Neutrophil (primary cell): ENCODE results near the gene CARM1.
"Not testable (repeated sequence)": the region's sequence is repeated elsewhere in the genome, so short reads cannot be mapped to it uniquely, and the experiment has no call there.

ENCODE experiments used
- H3K27ac ChIP-seq: fragments of 200-600 bp; sonication (generic); 2 replicates; pipeline ENCODE4 v1.5.1; 2016; ENCODE audit warnings: mild to moderate bottlenecking, moderate library complexity
- H3K27me3 ChIP-seq: fragments of 200-600 bp; sonication (generic); 2 replicates; pipeline ENCODE4 v1.6.0; 2016; ENCODE audit warnings: mild to moderate bottlenecking
- H3K36me3 ChIP-seq: fragments of 200-600 bp; sonication (generic); 2 replicates; pipeline ENCODE4 v1.5.1; 2017
- H3K4me1 ChIP-seq, 2 experiments: fragments of 200-600 bp in 1 of 2; sonication (generic) in 1 of 2; 1 replicate in 1 of 2; 2 replicates in 1 of 2; pipeline versions ENCODE4 v1.5.1 to v1.6.1; 2013 to 2016; ENCODE audit warnings: low read depth in 1 of 2, low read length in 1 of 2, mild to moderate bottlenecking in 1 of 2, moderate library complexity in 1 of 2; ENCODE audit not compliant: control insufficient read depth in 1 of 2, insufficient read depth in 1 of 2
- H3K4me3 ChIP-seq, 2 experiments: fragments of 200-600 bp in 1 of 2; sonication (generic) in 1 of 2; 1 replicate in 1 of 2; 2 replicates in 1 of 2; pipeline ENCODE4 v1.5.1; 2013 to 2016; ENCODE audit warnings: low read depth in 1 of 2, low read length in 1 of 2, mild to moderate bottlenecking in 1 of 2, moderate library complexity in 1 of 2
- H3K9me3 ChIP-seq: fragments of 200-600 bp; sonication (generic); 2 replicates; pipeline ENCODE4 v1.5.1; 2016
- TF ChIP-seq, protein P1 (sequence below): fragments of 200-600 bp; sonication (generic); IDR thresholded peaks from 2 replicates; pipeline ENCODE4 v1.5.1; 2016; ENCODE audit warnings: antibody characterized with exemption

Gene CARM1

DNA sequence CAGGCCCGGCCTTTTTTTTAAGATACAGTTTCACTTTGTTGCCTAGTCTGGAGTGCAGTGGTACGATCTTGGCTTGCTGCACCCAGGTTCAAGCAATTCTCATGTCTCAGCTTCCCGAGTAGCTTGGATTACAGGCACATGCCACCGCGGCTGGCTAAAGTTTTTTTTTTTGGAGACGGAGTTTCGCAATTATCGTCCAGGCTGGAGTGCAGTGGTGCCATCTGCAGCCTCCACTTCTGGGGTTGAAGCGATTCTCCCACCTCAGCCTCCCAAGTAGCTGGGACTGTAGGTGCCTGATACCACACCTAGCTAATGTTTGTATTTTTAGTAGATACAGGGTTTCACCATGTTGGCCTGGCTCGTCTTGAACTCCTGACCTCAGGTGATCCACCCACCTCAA is 4.9 kb upstream of the CARM1 start:
- no peaks in the 10 kb centered on the region for H3K9me3 ChIP-seq
- H3K27ac ChIP-seq, result no peak overlapping the region
- no peaks in the 10 kb centered on the region for H3K27me3 ChIP-seq
- peaks cover 6 to 19% of the 10 kb centered on the region in 2 experiments for H3K4me1 ChIP-seq
- peaks cover 73% of the 10 kb centered on the region for H3K36me3 ChIP-seq
- TF ChIP-seq, protein P1, sequence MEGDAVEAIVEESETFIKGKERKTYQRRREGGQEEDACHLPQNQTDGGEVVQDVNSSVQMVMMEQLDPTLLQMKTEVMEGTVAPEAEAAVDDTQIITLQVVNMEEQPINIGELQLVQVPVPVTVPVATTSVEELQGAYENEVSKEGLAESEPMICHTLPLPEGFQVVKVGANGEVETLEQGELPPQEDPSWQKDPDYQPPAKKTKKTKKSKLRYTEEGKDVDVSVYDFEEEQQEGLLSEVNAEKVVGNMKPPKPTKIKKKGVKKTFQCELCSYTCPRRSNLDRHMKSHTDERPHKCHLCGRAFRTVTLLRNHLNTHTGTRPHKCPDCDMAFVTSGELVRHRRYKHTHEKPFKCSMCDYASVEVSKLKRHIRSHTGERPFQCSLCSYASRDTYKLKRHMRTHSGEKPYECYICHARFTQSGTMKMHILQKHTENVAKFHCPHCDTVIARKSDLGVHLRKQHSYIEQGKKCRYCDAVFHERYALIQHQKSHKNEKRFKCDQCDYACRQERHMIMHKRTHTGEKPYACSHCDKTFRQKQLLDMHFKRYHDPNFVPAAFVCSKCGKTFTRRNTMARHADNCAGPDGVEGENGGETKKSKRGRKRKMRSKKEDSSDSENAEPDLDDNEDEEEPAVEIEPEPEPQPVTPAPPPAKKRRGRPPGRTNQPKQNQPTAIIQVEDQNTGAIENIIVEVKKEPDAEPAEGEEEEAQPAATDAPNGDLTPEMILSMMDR, result no peak
- no peak overlapping the region for H3K4me3 ChIP-seq

DNA sequence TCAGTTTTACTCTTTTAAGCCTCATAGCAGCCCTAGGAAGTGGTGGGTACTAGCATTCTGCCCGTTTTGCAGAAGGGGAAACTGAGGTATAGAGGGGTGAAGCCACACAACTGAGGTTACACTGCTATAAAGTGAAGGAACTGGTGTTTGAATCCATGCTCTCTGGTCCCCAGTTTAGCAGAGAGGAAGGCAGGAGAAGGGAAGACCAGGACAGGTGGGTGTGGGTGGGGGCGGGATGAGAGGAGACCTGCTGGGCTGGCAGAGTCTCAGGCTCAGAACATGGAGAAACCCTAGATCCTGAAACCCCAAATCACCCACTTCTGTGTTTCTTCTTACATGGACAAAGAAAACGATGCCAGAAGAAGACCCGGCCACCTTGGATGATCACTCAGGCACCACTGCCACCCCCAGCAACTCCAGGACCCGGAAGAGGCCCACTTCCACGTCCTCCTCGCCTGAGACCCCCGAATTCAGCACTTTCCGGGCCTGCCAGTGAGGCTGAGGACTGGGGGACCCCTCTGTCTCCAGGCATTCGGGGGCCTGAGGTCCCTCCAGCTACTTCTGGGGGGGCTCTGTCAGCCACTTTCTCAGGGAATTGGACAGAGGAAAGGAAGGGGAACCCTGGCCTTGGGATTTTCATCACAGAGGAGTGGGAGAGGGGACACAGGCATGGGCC is 2.3 kb upstream of the CARM1 start:
- Histone ChIP-seq H3K4me1 (peaks cover 17 to 28% of the 10 kb centered on the region in 2 experiments), H3K36me3 (peaks cover 49% of the 10 kb centered on the region), H3K27ac (peak overlapping the region; percentile 87), H3K27me3 (peaks cover 21% of the 10 kb centered on the region), H3K9me3 (no peaks in the 10 kb centered on the region), H3K4me3 (no peak overlapping the region)
- TF ChIP-seq, protein P1, result no peak

DNA sequence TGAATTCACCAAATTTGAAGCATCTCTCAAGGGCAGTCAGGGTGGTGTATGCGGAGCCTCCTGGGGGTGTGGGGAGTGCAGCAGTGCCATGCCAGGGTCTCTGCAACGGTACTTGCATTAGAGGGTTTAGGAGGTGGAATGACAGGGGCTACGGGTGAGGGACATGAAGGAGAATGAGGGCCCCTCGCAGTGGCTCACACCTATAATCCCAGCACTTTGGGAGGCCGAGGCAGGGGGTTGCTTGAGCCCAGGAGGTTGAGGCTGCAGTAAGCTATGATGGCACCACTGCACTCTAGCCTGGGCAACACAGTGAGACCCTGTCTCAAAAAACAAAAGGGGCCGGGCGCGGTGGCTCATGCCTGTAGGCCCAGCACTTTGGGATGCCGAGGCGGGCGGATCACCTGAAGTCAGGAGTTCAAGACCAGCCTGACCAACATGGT is 1.5 kb upstream of the CARM1 start:
- peak overlapping the region; percentile 87 for H3K27ac ChIP-seq
- H3K4me1 ChIP-seq, result peaks cover 12 to 20% of the 10 kb centered on the region in 2 experiments
- H3K4me3 ChIP-seq, result not testable (repeated sequence)

GRCh38 chr19:10870501-10870954 is 825 bp upstream of the CARM1 start:
- Histone ChIP-seq H3K27ac (peak overlapping the region; percentile 87), H3K27me3 (peaks cover 21% of the 10 kb centered on the region), H3K4me3 (peak overlapping the region; percentile 38 to 61), H3K9me3 (no peaks in the 10 kb centered on the region), H3K36me3 (peaks cover 42% of the 10 kb centered on the region), H3K4me1 (peaks cover 12 to 20% of the 10 kb centered on the region in 2 experiments)
- TF ChIP-seq, protein P1, result no peak

More for the DNA sequence above, 1.5 kb upstream of the CARM1 start:
- Histone ChIP-seq H3K36me3 (peaks cover 45% of the 10 kb centered on the region), H3K27me3 (peaks cover 21% of the 10 kb centered on the region)
- not testable (repeated sequence) for H3K9me3 ChIP-seq

GRCh38 chr19:10871711-10872545 is 575 bp downstream of the CARM1 start:
- Histone ChIP-seq H3K27me3 (peaks cover 21% of the 10 kb centered on the region), H3K9me3 (no peaks in the 10 kb centered on the region), H3K27ac (peak overlapping the region; percentile 56), H3K36me3 (peaks cover 33% of the 10 kb centered on the region), H3K4me1 (peaks cover 12 to 20% of the 10 kb centered on the region in 2 experiments), H3K4me3 (peak overlapping the region; percentile 57 to 62)
- TF ChIP-seq, protein P1, result no peak
